GM10248 (cell line): ENCODE data around the gene RXFP4.

Source experiments
- CTCF ChIA-PET: fragments of 300-600 bp; sonication (Branson Sonifier 250); formaldehyde crosslinking; extraction: SDS; loops from one replicate; lab custom pipeline; 2021; ENCODE audit warnings: antibody characterized with exemption; lab: Yijun Ruan, JAX
- POLR2A ChIA-PET: fragments of 350-650 bp; sonication (Branson Sonifier 250); formaldehyde crosslinking; extraction: SDS; loops from one replicate; lab custom pipeline; 2020; ENCODE audit warnings: antibody characterized with exemption; lab: Yijun Ruan, JAX
- DNase-seq: peaks from one replicate; pipeline ENCODE4 v3.0.0; 2012; ENCODE audit errors: extremely low spot score
- CTCF ChIP-seq: IDR thresholded peaks from 2 replicates; pipeline ENCODE4 v1.5.1; 2012; ENCODE audit warnings: mild to moderate bottlenecking, low read depth; ENCODE audit errors: extremely low read depth, missing control alignments, control extremely low read depth

RXFP4 gene

GRCh38 chr1:155947292-155947691 lies 5.9 kb downstream of the RXFP4 start:
- no peak for DNase-seq
- no peak for TF ChIP-seq CTCF
- CTCF ChIA-PET: interaction anchor here (0.7 to 2.8 kb wide), 6 partner anchors 11 to 119 kb away, joined by 3 to 8 read pairs (median 6); no protein-coding TSS in a partner anchor
- POLR2A ChIA-PET: no interaction called here

- POLR2A ChIA-PET: no interaction called here
- CTCF ChIA-PET: interaction anchor here (0.7 to 2.8 kb wide), 7 partner anchors 9 to 118 kb away, joined by 3 to 8 read pairs (median 6); no protein-coding TSS in a partner anchor
- no peak for DNase-seq
- no peak for TF ChIP-seq CTCF
Observed at GRCh38 chr1:155947741-155948140, 6.3 kb downstream of the RXFP4 start.

GRCh38 chr1:155950829-155951228 lies 9.4 kb downstream of the RXFP4 start:
- DNase-seq: no peak
- ChIA-PET CTCF (interaction anchor here (0.9 to 1.6 kb wide), 3 partner anchors 10 to 41 kb away, joined by 3 to 6 read pairs (median 3); no protein-coding TSS in a partner anchor), POLR2A (no interaction called here)
- TF ChIP-seq CTCF: no peak

GRCh38 chr1:155951753-155952504 lies 10.5 kb downstream of the RXFP4 start:
- no peak for TF ChIP-seq CTCF
- ChIA-PET POLR2A (no interaction called here), CTCF (interaction anchor here (1.0 to 1.8 kb wide), 5 partner anchors 13 to 115 kb away, joined by 3 to 6 read pairs (median 4); no protein-coding TSS in a partner anchor)
- DNase-seq: no peak

- ChIA-PET POLR2A (no interaction called here), CTCF (interaction anchor here (1.4 to 1.8 kb wide), 2 partner anchors 14 to 15 kb away, joined by 4 to 5 read pairs; no protein-coding TSS in a partner anchor)
- TF ChIP-seq CTCF: no peak
- DNase-seq: no peak
Observed at GRCh38 chr1:155952505-155952890, 11.1 kb downstream of the RXFP4 start.

GRCh38 chr1:155954645-155955044 lies 13.2 kb downstream of the RXFP4 start:
- TF ChIP-seq CTCF: no peak
- no peak for DNase-seq
- ChIA-PET POLR2A (no interaction called here), CTCF (interaction anchor here (0.7 to 1.4 kb wide), 3 partner anchors 22 to 35 kb away, joined by 3 to 8 read pairs (median 3); no protein-coding TSS in a partner anchor)
